Ishikawa (cell line): ENCODE measurements around the gene LRRC71.

Source experiments
- CREB1 ChIP-seq: IDR thresholded peaks from 2 replicates; pipeline ENCODE4 v1.6.1; 2012; ENCODE audit warnings: low read depth
- EGR1 ChIP-seq: IDR thresholded peaks from 2 replicates; pipeline ENCODE4 v1.6.1; 2012
- EP300 ChIP-seq: IDR thresholded peaks from 2 replicates; pipeline ENCODE4 v1.6.1; 2012; ENCODE audit warnings: borderline replicate concordance
- MAX ChIP-seq: IDR thresholded peaks from 2 replicates; pipeline ENCODE4 v1.6.1; 2012
- NFIC ChIP-seq: IDR thresholded peaks from 2 replicates; pipeline ENCODE4 v1.6.1; 2012
- RAD21 ChIP-seq: IDR thresholded peaks from 2 replicates; pipeline ENCODE4 v1.6.1; 2012; ENCODE audit warnings: low read depth
- REST ChIP-seq: IDR thresholded peaks from 2 replicates; pipeline ENCODE4 v1.6.1; 2012; ENCODE audit warnings: low read depth, mild to moderate bottlenecking
- TAF1 ChIP-seq: IDR thresholded peaks from 2 replicates; pipeline ENCODE4 v1.6.1; 2012; ENCODE audit warnings: low read depth, mild to moderate bottlenecking
- TCF12 ChIP-seq: IDR thresholded peaks from 2 replicates; pipeline ENCODE4 v1.6.1; 2012; ENCODE audit warnings: low read depth
- TEAD4 ChIP-seq: IDR thresholded peaks from 2 replicates; pipeline ENCODE4 v1.6.1; 2012
- YY1 ChIP-seq: IDR thresholded peaks from 2 replicates; pipeline ENCODE4 v1.6.1; 2012; ENCODE audit warnings: low read depth

- TF ChIP-seq TAF1 (no peak), YY1 (no peak), CREB1 (no peak), EP300 (no peak), TEAD4 (no peak), REST (no peak), MAX (no peak), RAD21 (no peak), NFIC (no peak), TCF12 (no peak), EGR1 (no peak)
Observed at GRCh38 chr1:156913809-156914387, 6.5 kb upstream of the LRRC71 start.
